ENCODE data around the gene ME2.

The ME2 gene

GRCh38 chr18:50859793-50860555 is 18.9 kb upstream of the ME2 start:
- no peaks in the 10 kb centered on the region for H3K79me2 ChIP-seq (ENCODE audit: insufficient read depth, low read length)
- H3K27me3 ChIP-seq (ENCODE audit: insufficient read depth, low read length, poor library complexity, severe bottlenecking): no peaks in the 10 kb centered on the region
- H3K4me3 ChIP-seq (ENCODE audit: low read length, poor library complexity, severe bottlenecking): no peak overlapping the region
- H3K9me3 ChIP-seq (ENCODE audit: insufficient read depth, low read depth, low read length): no peaks in the 10 kb centered on the region
- H4K20me1 ChIP-seq (ENCODE audit: insufficient read depth, low read length, poor library complexity, severe bottlenecking): no peaks in the 10 kb centered on the region
- TF ChIP-seq EZH2phosphoT487 (IDR thresholded peaks at IDR 0.05; ENCODE audit: borderline replicate concordance): no peak
- TF ChIP-seq, protein P1, sequence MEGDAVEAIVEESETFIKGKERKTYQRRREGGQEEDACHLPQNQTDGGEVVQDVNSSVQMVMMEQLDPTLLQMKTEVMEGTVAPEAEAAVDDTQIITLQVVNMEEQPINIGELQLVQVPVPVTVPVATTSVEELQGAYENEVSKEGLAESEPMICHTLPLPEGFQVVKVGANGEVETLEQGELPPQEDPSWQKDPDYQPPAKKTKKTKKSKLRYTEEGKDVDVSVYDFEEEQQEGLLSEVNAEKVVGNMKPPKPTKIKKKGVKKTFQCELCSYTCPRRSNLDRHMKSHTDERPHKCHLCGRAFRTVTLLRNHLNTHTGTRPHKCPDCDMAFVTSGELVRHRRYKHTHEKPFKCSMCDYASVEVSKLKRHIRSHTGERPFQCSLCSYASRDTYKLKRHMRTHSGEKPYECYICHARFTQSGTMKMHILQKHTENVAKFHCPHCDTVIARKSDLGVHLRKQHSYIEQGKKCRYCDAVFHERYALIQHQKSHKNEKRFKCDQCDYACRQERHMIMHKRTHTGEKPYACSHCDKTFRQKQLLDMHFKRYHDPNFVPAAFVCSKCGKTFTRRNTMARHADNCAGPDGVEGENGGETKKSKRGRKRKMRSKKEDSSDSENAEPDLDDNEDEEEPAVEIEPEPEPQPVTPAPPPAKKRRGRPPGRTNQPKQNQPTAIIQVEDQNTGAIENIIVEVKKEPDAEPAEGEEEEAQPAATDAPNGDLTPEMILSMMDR (conservative IDR thresholded peaks at IDR 0.05; ENCODE audit: low read length): no peak
- no peak overlapping the region for H3K4me2 ChIP-seq (ENCODE audit: low read depth, low read length, poor library complexity, severe bottlenecking)
- no peaks in the 10 kb centered on the region for H3K36me3 ChIP-seq (ENCODE audit: insufficient read depth, low read length)
- no peak overlapping the region for H2AFZ ChIP-seq (ENCODE audit: low read length)
- no peaks in the 10 kb centered on the region for H3K9me2 ChIP-seq (replicated peaks; ENCODE audit: low read depth, low read length)
- no peaks in the 10 kb centered on the region for H3F3A ChIP-seq (ENCODE audit: low read depth)
- no peak overlapping the region for H3K9ac ChIP-seq (ENCODE audit: low read depth, low read length, poor library complexity, severe bottlenecking)
- H3K4me1 ChIP-seq (ENCODE audit: insufficient read depth, low read length, poor library complexity, severe bottlenecking): no peaks in the 10 kb centered on the region

- Histone ChIP-seq H4K20me1 (ENCODE audit: insufficient read depth, low read length, poor library complexity, severe bottlenecking) (no peaks in the 10 kb centered on the region), H3K36me3 (ENCODE audit: insufficient read depth, low read length) (no peaks in the 10 kb centered on the region), H3K27me3 (ENCODE audit: insufficient read depth, low read length, poor library complexity, severe bottlenecking) (no peaks in the 10 kb centered on the region), H3K4me3 (ENCODE audit: low read length, poor library complexity, severe bottlenecking) (no peak overlapping the region), H2AFZ (ENCODE audit: low read length) (no peak overlapping the region), H3K9me3 (ENCODE audit: insufficient read depth, low read depth, low read length) (no peaks in the 10 kb centered on the region), H3K79me2 (ENCODE audit: insufficient read depth, low read length) (no peaks in the 10 kb centered on the region), H3K9ac (ENCODE audit: low read depth, low read length, poor library complexity, severe bottlenecking) (no peak overlapping the region), H3K4me1 (ENCODE audit: insufficient read depth, low read length, poor library complexity, severe bottlenecking) (no peaks in the 10 kb centered on the region), H3K9me2 (replicated peaks; ENCODE audit: low read depth, low read length) (no peaks in the 10 kb centered on the region), H3F3A (ENCODE audit: low read depth) (no peaks in the 10 kb centered on the region), H3K4me2 (ENCODE audit: low read depth, low read length, poor library complexity, severe bottlenecking) (no peak overlapping the region)
- TF ChIP-seq EZH2phosphoT487 (IDR thresholded peaks at IDR 0.05; ENCODE audit: borderline replicate concordance): no peak
- TF ChIP-seq, protein P1 (conservative IDR thresholded peaks at IDR 0.05; ENCODE audit: low read length): no peak
These were observed 17.3 kb upstream of the ME2 start for GRCh38 chr18:50861617-50862016.

DNA sequence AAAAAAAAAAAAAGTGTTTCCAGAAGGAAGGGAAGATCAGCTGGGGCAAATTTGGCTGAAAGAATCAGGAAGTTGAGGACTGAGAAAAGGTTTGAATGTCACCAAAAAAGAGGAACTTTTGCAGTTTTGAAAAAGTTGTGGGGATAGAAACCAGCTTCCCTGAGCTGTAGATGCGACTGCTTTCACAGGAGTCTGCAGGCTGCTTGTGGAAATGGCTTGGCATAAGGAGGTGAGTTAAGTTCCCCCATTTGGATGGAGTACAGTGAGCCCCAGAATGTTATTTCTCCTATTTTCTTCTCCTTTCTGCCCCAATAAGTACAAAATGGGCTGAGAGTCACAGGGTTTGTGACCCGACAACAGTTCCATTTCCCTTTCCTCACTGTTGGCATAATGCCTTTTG is 16.5 kb upstream of the ME2 start:
- no peaks in the 10 kb centered on the region for H3K36me3 ChIP-seq (ENCODE audit: insufficient read depth, low read length)
- H3K9me3 ChIP-seq (ENCODE audit: insufficient read depth, low read depth, low read length): no peaks in the 10 kb centered on the region
- no peak overlapping the region for H3K9ac ChIP-seq (ENCODE audit: low read depth, low read length, poor library complexity, severe bottlenecking)
- H4K20me1 ChIP-seq (ENCODE audit: insufficient read depth, low read length, poor library complexity, severe bottlenecking): no peaks in the 10 kb centered on the region
- no peaks in the 10 kb centered on the region for H3K27me3 ChIP-seq (ENCODE audit: insufficient read depth, low read length, poor library complexity, severe bottlenecking)
- no peak overlapping the region for H3K4me3 ChIP-seq (ENCODE audit: low read length, poor library complexity, severe bottlenecking)
- H3K4me2 ChIP-seq (ENCODE audit: low read depth, low read length, poor library complexity, severe bottlenecking): no peak overlapping the region
- TF ChIP-seq EZH2phosphoT487 (IDR thresholded peaks at IDR 0.05; ENCODE audit: borderline replicate concordance): no peak
- TF ChIP-seq, protein P1 (conservative IDR thresholded peaks at IDR 0.05; ENCODE audit: low read length): no peak
- H2AFZ ChIP-seq (ENCODE audit: low read length): no peak overlapping the region
- no peaks in the 10 kb centered on the region for H3K79me2 ChIP-seq (ENCODE audit: insufficient read depth, low read length)
- H3F3A ChIP-seq (ENCODE audit: low read depth): no peaks in the 10 kb centered on the region
- no peaks in the 10 kb centered on the region for H3K4me1 ChIP-seq (ENCODE audit: insufficient read depth, low read length, poor library complexity, severe bottlenecking)
- H3K9me2 ChIP-seq (replicated peaks; ENCODE audit: low read depth, low read length): no peaks in the 10 kb centered on the region

Measured in Loucy (cell line).